Stimulated activated naive B cell treated with anti-CD40 and anti-IgM and Interleukin-4, amounts not matched to agents 10 μg/mL and 1 μg/mL and 100 μg/mL, for 72 hours (primary cell): ENCODE results near the gene PTPRN2.
"Not testable (repeated sequence)": the region's sequence is repeated elsewhere in the genome, so short reads cannot be mapped to it uniquely, and the experiment has no call there.

Experiments
- ATAC-seq, 2 donors: fragments of 150-1000 bp; cut with Tn5 transposase; replicated peaks; 2 replicates each; pipeline ENCODE4 v1.10.0; 2021; ENCODE audit warnings: moderate library complexity in 1 of 2
- DNase-seq: peaks from one replicate; pipeline ENCODE4 v3.0.0; 2021
- H3K27ac Mint-ChIP-seq: one replicate; pipeline ENCODE4 v1.8.0; 2022; ENCODE audit warnings: mild to moderate bottlenecking, mixed read lengths
- H3K27me3 Mint-ChIP-seq, 2 donors: one replicate each; pipeline ENCODE4 v1.8.0; 2022; ENCODE audit warnings: mixed read lengths in 2 of 2
- H3K36me3 Mint-ChIP-seq, 2 donors: one replicate each; pipeline ENCODE4 v1.8.0; 2022; ENCODE audit warnings: mixed read lengths in 2 of 2, mild to moderate bottlenecking in 1 of 2
- H3K4me1 Mint-ChIP-seq, 2 donors: one replicate each; pipeline ENCODE4 v1.8.0; 2022; ENCODE audit warnings: mixed read lengths in 2 of 2, mild to moderate bottlenecking in 1 of 2
- H3K4me3 Mint-ChIP-seq, 2 donors: one replicate each; pipeline ENCODE4 v1.8.0; 2022; ENCODE audit warnings: mild to moderate bottlenecking in 2 of 2, mixed read lengths in 2 of 2, moderate library complexity in 1 of 2
- H3K9me3 Mint-ChIP-seq, 2 donors: one replicate each; pipeline ENCODE4 v1.8.0; 2022; ENCODE audit warnings: mixed read lengths in 2 of 2, mild to moderate bottlenecking in 1 of 2

Gene PTPRN2

GRCh38 chr7:158534134-158534515, 53.5 kb downstream of the PTPRN2 start:
- H3K4me3 Mint-ChIP-seq: not testable (repeated sequence)

GRCh38 chr7:158533386-158534133, 54.1 kb downstream of the PTPRN2 start:
- H3K36me3 Mint-ChIP-seq: no peaks in the 10 kb centered on the region
- H3K27ac Mint-ChIP-seq: no peak overlapping the region
- H3K4me3 Mint-ChIP-seq: no peak overlapping the region
- H3K27me3 Mint-ChIP-seq: peaks cover 6 to 12% of the 10 kb centered on the region in 2 donors
- DNase-seq: no peak
- peaks cover 11 to 13% of the 10 kb centered on the region in 2 donors for H3K4me1 Mint-ChIP-seq
- ATAC-seq: no peak
- H3K9me3 Mint-ChIP-seq: peaks cover 3 to 6% of the 10 kb centered on the region in 2 donors

More at GRCh38 chr7:158534134-158534515, 53.5 kb downstream of the PTPRN2 start:
- ATAC-seq, H3K36me3 Mint-ChIP-seq, H3K9me3 Mint-ChIP-seq, H3K27ac Mint-ChIP-seq, DNase-seq: not testable (repeated sequence)
- peaks cover 6 to 12% of the 10 kb centered on the region in 2 donors for H3K27me3 Mint-ChIP-seq
- peaks cover 11 to 13% of the 10 kb centered on the region in 2 donors for H3K4me1 Mint-ChIP-seq

DNA sequence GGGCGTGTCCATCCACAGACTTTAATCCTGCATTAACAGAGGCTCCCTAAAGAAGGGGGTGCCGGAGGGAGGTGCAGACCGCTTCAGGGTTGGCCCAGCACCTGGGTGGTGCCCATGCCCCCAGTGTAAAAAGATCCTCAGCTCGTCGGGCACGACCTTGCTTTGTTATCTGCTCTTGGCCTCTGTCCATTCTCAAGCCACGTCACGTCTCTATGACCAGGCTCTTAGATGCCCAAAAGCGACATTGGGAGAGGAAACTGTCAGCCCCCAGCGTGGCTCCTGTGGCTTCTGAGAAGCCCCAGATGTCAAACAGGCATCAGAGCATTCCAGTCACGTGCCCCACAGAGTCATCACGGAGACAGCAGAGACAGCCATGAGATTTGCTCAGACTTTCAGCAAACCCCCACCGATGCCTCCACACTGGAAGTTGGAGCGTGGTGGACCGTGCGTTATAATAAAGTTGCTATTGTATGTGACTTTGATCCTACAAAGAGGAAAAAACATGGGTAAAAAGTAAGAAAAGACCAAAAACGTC, 55.5 kb downstream of the PTPRN2 start:
- peaks cover 11 to 13% of the 10 kb centered on the region in 2 donors for H3K4me1 Mint-ChIP-seq
- peaks cover 11 to 21% of the 10 kb centered on the region in 2 donors for H3K27me3 Mint-ChIP-seq
- H3K27ac Mint-ChIP-seq: no peak overlapping the region
- no peak for ATAC-seq
- peaks cover 3 to 6% of the 10 kb centered on the region in 2 donors for H3K9me3 Mint-ChIP-seq
- H3K4me3 Mint-ChIP-seq: no peak overlapping the region
- DNase-seq: no peak
- H3K36me3 Mint-ChIP-seq: no peaks in the 10 kb centered on the region

DNA sequence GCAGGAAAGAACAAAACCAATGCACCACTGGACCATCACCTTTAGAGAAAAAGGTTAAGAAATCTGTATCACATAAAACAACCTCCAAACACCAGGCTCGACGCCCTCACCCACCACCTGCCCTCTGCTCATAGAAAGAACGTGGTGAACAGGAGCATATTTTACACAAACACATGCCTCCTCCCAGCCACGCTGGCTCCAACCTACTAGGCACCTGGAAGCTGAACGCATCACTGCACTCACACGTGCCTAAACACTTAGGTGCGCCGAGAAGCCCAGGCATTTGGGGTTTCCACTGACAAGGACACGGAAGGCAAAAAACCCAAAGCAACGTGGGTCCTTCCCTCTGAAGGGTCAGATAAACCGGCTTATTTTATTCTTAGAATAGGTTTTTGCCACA, 56.0 kb downstream of the PTPRN2 start:
- Mint-ChIP-seq H3K9me3 (peaks cover 3 to 6% of the 10 kb centered on the region in 2 donors), H3K4me3 (no peak overlapping the region), H3K27me3 (peaks cover 12 to 23% of the 10 kb centered on the region in 2 donors), H3K4me1 (peaks cover 9 to 13% of the 10 kb centered on the region in 2 donors), H3K36me3 (no peaks in the 10 kb centered on the region), H3K27ac (no peak overlapping the region)
- ATAC-seq (no peak), DNase-seq (no peak)

DNA sequence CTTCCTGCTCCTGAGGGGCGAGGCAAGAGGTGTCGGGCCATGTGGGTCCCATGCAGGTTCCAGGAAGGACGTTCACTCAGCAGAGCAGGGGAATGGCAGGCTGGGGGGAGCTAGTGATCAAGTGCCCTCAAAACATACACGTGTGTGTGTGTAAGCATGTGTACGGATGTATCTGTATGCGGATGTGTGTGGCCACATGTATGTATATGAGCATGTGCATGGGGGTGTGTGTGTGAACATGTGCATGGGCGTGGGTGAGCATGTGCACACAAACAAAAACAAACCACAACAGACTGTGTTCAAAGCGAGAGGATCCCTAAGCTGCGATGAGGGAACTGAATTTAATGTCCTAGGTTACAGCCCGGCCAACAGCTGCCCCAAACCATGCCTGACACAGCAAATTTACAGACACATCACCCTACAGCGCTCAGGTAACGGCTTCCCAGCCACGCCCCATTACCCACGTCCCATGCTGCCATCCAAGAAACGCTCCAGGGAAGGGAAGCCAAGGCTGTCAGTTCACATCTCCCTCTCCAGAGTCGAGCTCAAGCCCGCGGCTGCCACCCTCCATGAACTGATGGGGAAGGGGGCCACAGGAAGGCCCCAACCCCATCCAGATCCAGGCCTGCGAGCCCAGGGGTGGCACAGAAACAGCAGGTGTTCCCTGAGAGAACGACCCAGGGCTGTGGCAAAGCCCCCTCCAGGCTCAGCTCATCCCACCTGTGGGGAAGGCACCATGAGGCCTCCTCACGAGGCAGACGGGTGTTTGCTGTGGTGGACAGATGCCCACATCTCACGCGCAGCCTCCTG, 56.6 kb downstream of the PTPRN2 start:
- no peak for ATAC-seq

DNA sequence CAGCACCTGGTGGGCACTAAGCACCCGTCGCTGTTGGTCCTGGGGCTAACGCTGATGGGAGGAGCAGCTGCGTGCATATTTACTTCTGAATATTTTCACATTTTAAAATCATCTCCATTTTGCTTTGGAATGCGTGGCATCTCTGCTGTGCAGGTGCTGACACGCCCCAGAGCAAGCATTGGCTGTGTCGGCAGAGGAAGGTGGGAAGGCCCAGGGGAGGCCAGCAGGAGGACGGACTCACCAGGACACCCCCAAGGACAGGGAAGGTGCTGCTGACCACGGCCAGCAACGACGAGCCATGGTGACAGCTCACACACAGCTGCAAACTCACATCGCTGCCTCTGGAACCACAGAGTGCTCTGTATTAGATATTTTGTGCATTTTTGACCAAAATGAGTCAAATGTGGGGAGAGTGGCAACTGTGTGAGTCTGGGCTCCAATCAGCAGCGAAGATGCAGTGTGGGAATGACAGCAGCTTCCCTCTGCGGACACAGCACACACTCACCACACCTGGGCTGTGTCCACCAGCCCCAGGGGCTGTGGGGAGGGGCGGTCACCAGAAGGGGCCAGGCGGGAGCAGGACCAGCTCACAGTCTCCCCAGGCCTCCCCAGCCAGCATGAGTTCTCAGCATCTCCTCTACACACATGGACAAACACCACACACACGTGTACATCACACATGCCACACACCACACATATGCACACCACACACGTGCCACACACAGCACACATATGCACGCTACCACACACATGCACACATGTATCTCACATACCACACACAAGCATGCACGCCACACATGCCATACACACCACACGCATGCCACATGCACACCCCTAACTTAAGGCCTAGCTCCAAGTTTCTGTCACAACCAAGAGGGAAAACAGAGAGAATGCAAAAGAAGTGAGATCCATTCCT, 58.2 kb downstream of the PTPRN2 start:
- no peaks in the 10 kb centered on the region for H3K36me3 Mint-ChIP-seq
- H3K9me3 Mint-ChIP-seq: no peaks in the 10 kb centered on the region
- no peak for ATAC-seq
- H3K4me3 Mint-ChIP-seq: no peak overlapping the region
- no peak overlapping the region for H3K27ac Mint-ChIP-seq
- DNase-seq: no peak
- peaks cover 11 to 25% of the 10 kb centered on the region in 2 donors for H3K27me3 Mint-ChIP-seq
- H3K4me1 Mint-ChIP-seq: peaks cover 6 to 13% of the 10 kb centered on the region in 2 donors

More for the DNA sequence above, 56.6 kb downstream of the PTPRN2 start:
- no peak overlapping the region for H3K4me3 Mint-ChIP-seq
- DNase-seq: no peak
- H3K4me1 Mint-ChIP-seq: peaks cover 6 to 13% of the 10 kb centered on the region in 2 donors
- H3K9me3 Mint-ChIP-seq: peaks cover 3 to 6% of the 10 kb centered on the region in 2 donors
- H3K36me3 Mint-ChIP-seq: no peaks in the 10 kb centered on the region
- no peak overlapping the region for H3K27ac Mint-ChIP-seq
- H3K27me3 Mint-ChIP-seq: peaks cover 12 to 23% of the 10 kb centered on the region in 2 donors

DNA sequence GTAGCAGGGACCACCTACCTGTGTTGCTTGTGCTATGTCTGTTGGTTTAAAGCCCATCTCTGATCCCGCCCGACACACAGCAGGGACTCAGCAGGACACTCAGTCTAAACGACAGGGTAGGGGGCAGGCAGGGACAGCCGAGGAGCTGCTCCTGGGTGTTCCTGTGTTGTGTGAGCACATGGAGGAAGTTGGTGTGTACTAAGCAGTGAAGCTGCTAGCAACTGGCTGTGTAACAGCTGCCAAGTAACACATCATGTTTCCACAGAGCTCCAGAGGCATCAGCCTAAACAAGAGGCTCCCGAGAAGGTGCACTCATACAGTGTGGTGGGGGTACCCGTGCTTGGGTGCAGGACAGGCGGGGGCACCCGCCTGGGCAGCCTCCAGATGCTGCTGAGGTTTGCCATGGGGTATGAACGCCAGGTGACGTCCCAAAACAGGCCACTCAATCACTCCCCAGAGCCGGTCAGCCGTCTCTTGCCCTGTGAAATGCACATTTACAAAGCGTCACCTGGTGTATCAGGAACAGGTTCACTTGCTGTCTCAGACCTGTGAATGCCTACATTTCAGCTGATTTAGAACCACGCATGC, 59.6 kb downstream of the PTPRN2 start:
- Mint-ChIP-seq H3K27me3 (peaks cover 9 to 21% of the 10 kb centered on the region in 2 donors), H3K9me3 (no peaks in the 10 kb centered on the region), H3K4me1 (peaks cover 4 to 10% of the 10 kb centered on the region in 2 donors), H3K27ac (no peak overlapping the region), H3K36me3 (no peaks in the 10 kb centered on the region), H3K4me3 (no peak overlapping the region)
- DNase-seq (no peak), ATAC-seq (no peak)

- Mint-ChIP-seq H3K27me3 (peaks cover 9 to 16% of the 10 kb centered on the region in 2 donors), H3K4me3 (no peak overlapping the region), H3K36me3 (no peaks in the 10 kb centered on the region), H3K27ac (no peak overlapping the region), H3K9me3 (peaks cover 0 to 3% of the 10 kb centered on the region in 2 donors), H3K4me1 (peaks cover 0 to 5% of the 10 kb centered on the region in 2 donors)
- peak in 1 of 2 donors; percentile 7 for ATAC-seq
- DNase-seq: no peak
These were observed 60.1 kb downstream of the PTPRN2 start for GRCh38 chr7:158527495-158527894.

GRCh38 chr7:158527038-158527437, 60.6 kb downstream of the PTPRN2 start:
- Mint-ChIP-seq H3K36me3 (no peaks in the 10 kb centered on the region), H3K4me3 (no peak overlapping the region), H3K4me1 (peaks cover 0 to 4% of the 10 kb centered on the region in 2 donors), H3K27ac (no peak overlapping the region), H3K27me3 (peaks cover 9 to 16% of the 10 kb centered on the region in 2 donors), H3K9me3 (peaks cover 0 to 3% of the 10 kb centered on the region in 2 donors)
- DNase-seq (no peak), ATAC-seq (no peak)

GRCh38 chr7:158526531-158526930, 61.1 kb downstream of the PTPRN2 start:
- no peak overlapping the region for H3K27ac Mint-ChIP-seq
- DNase-seq (no peak), ATAC-seq (no peak)
- H3K27me3 Mint-ChIP-seq: peaks cover 9 to 16% of the 10 kb centered on the region in 2 donors
- H3K9me3 Mint-ChIP-seq: peaks cover 0 to 3% of the 10 kb centered on the region in 2 donors
- H3K36me3 Mint-ChIP-seq: no peaks in the 10 kb centered on the region
- no peak overlapping the region for H3K4me3 Mint-ChIP-seq
- H3K4me1 Mint-ChIP-seq: peaks cover 0 to 4% of the 10 kb centered on the region in 2 donors

DNA sequence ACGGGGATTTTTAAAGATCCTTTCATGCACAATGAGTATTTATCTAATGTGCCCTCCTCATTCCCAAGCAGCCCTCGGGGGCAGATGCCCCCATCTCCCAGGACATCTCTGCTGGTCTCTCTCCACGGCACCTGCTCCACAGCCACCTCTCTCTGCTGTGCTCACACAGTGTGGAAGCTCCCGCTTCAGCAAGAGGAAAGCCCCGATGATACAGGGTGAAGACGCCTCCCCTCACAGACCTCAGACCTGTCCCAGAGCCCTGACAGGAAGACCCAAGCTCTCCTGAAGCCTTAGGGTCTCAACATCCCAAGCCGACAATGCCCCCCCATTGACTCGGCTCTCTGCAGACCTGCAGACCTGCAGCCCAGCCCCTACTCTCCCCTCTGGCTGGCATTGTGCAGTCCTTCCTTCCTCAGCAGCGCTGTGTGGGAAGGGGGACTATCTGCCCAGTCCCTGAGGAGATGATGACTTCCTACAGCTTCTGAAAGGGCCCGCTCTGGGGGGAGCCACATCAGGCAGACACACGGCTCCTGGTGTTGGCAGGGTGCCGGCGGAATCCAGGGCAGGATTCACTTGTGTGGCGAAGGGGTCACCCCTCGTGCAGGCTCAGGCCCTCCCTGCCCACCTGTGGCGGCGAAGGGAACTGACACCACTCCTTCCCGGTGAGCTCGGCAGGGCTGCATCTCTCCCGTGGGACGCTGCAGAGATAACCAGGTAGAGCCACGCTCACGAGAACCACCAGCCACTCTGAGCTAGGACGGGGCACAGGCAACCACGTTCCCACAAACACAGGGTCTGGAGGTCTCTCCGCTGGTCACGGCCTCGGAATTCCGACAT, 61.8 kb downstream of the PTPRN2 start:
- H3K27ac Mint-ChIP-seq: no peak overlapping the region
- DNase-seq (no peak), ATAC-seq (no peak)
- H3K4me1 Mint-ChIP-seq: peaks cover 0 to 4% of the 10 kb centered on the region in 2 donors
- no peaks in the 10 kb centered on the region for H3K36me3 Mint-ChIP-seq
- no peak overlapping the region for H3K4me3 Mint-ChIP-seq
- H3K27me3 Mint-ChIP-seq: peaks cover 9 to 16% of the 10 kb centered on the region in 2 donors
- peaks cover 0 to 3% of the 10 kb centered on the region in 2 donors for H3K9me3 Mint-ChIP-seq

- Mint-ChIP-seq H3K27me3 (peaks cover 9 to 16% of the 10 kb centered on the region in 2 donors), H3K9me3 (peaks cover 0 to 3% of the 10 kb centered on the region in 2 donors), H3K27ac (no peak overlapping the region), H3K4me1 (no peaks in the 10 kb centered on the region), H3K36me3 (no peaks in the 10 kb centered on the region), H3K4me3 (no peak overlapping the region)
- ATAC-seq: no peak
- no peak for DNase-seq
These were observed 62.6 kb downstream of the PTPRN2 start for GRCh38 chr7:158524749-158525635.
